H9 (cell line): ENCODE measurements around the gene SCTR. TPM values are rescaled to one million over a fixed set of nuclear protein-coding genes. Genes with fewer than 3 reads are reported as not detected.

Experiments
- DNase-seq: peaks from one replicate; pipeline ENCODE4 v3.0.0-alpha.2; 2017
- H2AFZ ChIP-seq: one replicate; pipeline ENCODE4 v1.6.1; 2013; ENCODE audit warnings: mild to moderate bottlenecking, low read length, control low read depth, moderate library complexity
- H2AK5ac ChIP-seq: 2 replicates; pipeline ENCODE4 v1.6.1; 2013; ENCODE audit warnings: low read length, control low read depth, mixed read lengths; ENCODE audit not compliant: insufficient read length
- H2BK120ac ChIP-seq: one replicate; pipeline ENCODE4 v1.6.1; 2013; ENCODE audit warnings: low read depth, mild to moderate bottlenecking, low read length, control low read depth, inconsistent platforms; ENCODE audit not compliant: poor library complexity, severe bottlenecking
- H2BK12ac ChIP-seq: 2 replicates; pipeline ENCODE4 v1.6.1; 2013; ENCODE audit warnings: low read length, control low read depth, mixed read lengths, low read depth; ENCODE audit not compliant: insufficient read length
- H2BK15ac ChIP-seq: 2 replicates; pipeline ENCODE4 v1.6.1; 2013; ENCODE audit warnings: low read depth, low read length, control low read depth
- H2BK20ac ChIP-seq: one replicate; pipeline ENCODE4 v1.6.1; 2013; ENCODE audit warnings: low read depth, mild to moderate bottlenecking, low read length, control low read depth, inconsistent platforms; ENCODE audit not compliant: poor library complexity, severe bottlenecking
- H2BK5ac ChIP-seq: 2 replicates; pipeline ENCODE4 v1.6.1; 2013; ENCODE audit warnings: low read length, control low read depth, mixed read lengths; ENCODE audit not compliant: insufficient read length
- H3K14ac ChIP-seq: 2 replicates; pipeline ENCODE4 v1.6.1; 2013; ENCODE audit warnings: low read length, control low read depth; ENCODE audit not compliant: insufficient read depth
- H3K18ac ChIP-seq: 2 replicates; pipeline ENCODE4 v1.6.1; 2013; ENCODE audit warnings: low read depth, mild to moderate bottlenecking, mixed read lengths, low read length, control low read depth; ENCODE audit not compliant: insufficient read length
- H3K23ac ChIP-seq: 2 replicates; pipeline ENCODE4 v1.6.1; 2013; ENCODE audit warnings: low read length, control low read depth, mixed read lengths, low read depth; ENCODE audit not compliant: insufficient read length
- H3K23me2 ChIP-seq: 2 replicates; pipeline ENCODE4 v1.6.1; 2013; ENCODE audit warnings: low read depth, mild to moderate bottlenecking, mixed read lengths, low read length, control low read depth; ENCODE audit not compliant: insufficient read length, poor library complexity, severe bottlenecking
- H3K27ac ChIP-seq: 2 replicates; pipeline ENCODE4 v1.5.1; 2013; ENCODE audit warnings: low read length, control low read depth, mixed read lengths, low read depth; ENCODE audit not compliant: insufficient read length
- H3K27me3 ChIP-seq: 2 replicates; pipeline ENCODE4 v1.6.1; 2013; ENCODE audit warnings: low read length, control low read depth, inconsistent platforms; ENCODE audit not compliant: insufficient read depth
- H3K4ac ChIP-seq: 2 replicates; pipeline ENCODE4 v1.6.1; 2013; ENCODE audit warnings: low read depth, mild to moderate bottlenecking, control low read depth, inconsistent platforms, low read length, moderate library complexity
- H3K4me1 ChIP-seq: 2 replicates; pipeline ENCODE4 v1.6.1; 2013; ENCODE audit warnings: low read length, control low read depth, inconsistent platforms; ENCODE audit not compliant: insufficient read depth
- H3K4me2 ChIP-seq: 2 replicates; pipeline ENCODE4 v1.6.1; 2013; ENCODE audit warnings: low read length, control low read depth, mixed read lengths; ENCODE audit not compliant: insufficient read length, insufficient read depth
- H3K56ac ChIP-seq: 2 replicates; pipeline ENCODE4 v1.6.1; 2013; ENCODE audit warnings: low read depth, mild to moderate bottlenecking, mixed read lengths, low read length, control low read depth; ENCODE audit not compliant: insufficient read length
- H3K79me1 ChIP-seq: 2 replicates; pipeline ENCODE4 v1.6.1; 2013; ENCODE audit warnings: low read depth, mild to moderate bottlenecking, moderate library complexity, low read length, control low read depth, inconsistent platforms; ENCODE audit not compliant: insufficient read depth, poor library complexity, severe bottlenecking
- H3K79me2 ChIP-seq: 2 replicates; pipeline ENCODE4 v1.6.1; 2013; ENCODE audit warnings: low read length, control low read depth, inconsistent platforms; ENCODE audit not compliant: insufficient read depth
- H3K9ac ChIP-seq: 2 replicates; pipeline ENCODE4 v1.6.1; 2013; ENCODE audit warnings: low read length, control low read depth, mixed read lengths; ENCODE audit not compliant: insufficient read length; ENCODE audit errors: extremely low read depth
- H3K9me3 ChIP-seq: one replicate; pipeline ENCODE4 v1.6.1; 2013; ENCODE audit warnings: low read depth, low read length, inconsistent platforms; ENCODE audit not compliant: control insufficient read depth
- H3T11ph ChIP-seq: one replicate; pipeline ENCODE4 v1.6.1; 2013; ENCODE audit warnings: mild to moderate bottlenecking, low read length, control low read depth, inconsistent platforms
- H4K20me1 ChIP-seq: one replicate; pipeline ENCODE4 v1.6.1; 2013; ENCODE audit not compliant: control insufficient read depth, insufficient read length, insufficient read depth
- H4K5ac ChIP-seq: 2 replicates; pipeline ENCODE4 v1.6.1; 2013; ENCODE audit warnings: low read depth, mild to moderate bottlenecking, mixed read lengths, low read length, control low read depth; ENCODE audit not compliant: insufficient read length
- H4K8ac ChIP-seq: replicated peaks from 2 replicates; pipeline ENCODE4 v1.6.1; 2013; ENCODE audit warnings: low read length, control low read depth, mixed read lengths, low read depth; ENCODE audit not compliant: insufficient read length
- H4K91ac ChIP-seq: 2 replicates; pipeline ENCODE4 v1.6.1; 2013; ENCODE audit warnings: low read depth, mild to moderate bottlenecking, moderate library complexity, mixed read lengths, low read length, control low read depth; ENCODE audit not compliant: insufficient read length
- H3K27ac Mint-ChIP-seq, 3 experiments: 2 replicates in 2 of 3; 3 replicates in 1 of 3; pipeline ENCODE4 v1.8.0; 2020 to 2021; ENCODE audit warnings: mixed read lengths in 3 of 3, mild to moderate bottlenecking in 1 of 3, moderate library complexity in 1 of 3
- H3K27me3 Mint-ChIP-seq: 2 replicates; pipeline ENCODE4 v1.8.0; 2021; ENCODE audit warnings: low read depth, mild to moderate bottlenecking, moderate library complexity, mixed read lengths
- H3K36me3 Mint-ChIP-seq, 3 experiments: 2 replicates in 2 of 3; 3 replicates in 1 of 3; pipeline ENCODE4 v1.8.0; 2020 to 2021; ENCODE audit warnings: low read depth in 3 of 3, mixed read lengths in 3 of 3; ENCODE audit not compliant: insufficient read depth in 1 of 3
- H3K4me1 Mint-ChIP-seq, 2 experiments: 2 replicates each; pipeline ENCODE4 v1.8.0; 2020; ENCODE audit warnings: mixed read lengths in 2 of 2
- H3K4me3 Mint-ChIP-seq, 2 experiments: 2 replicates in 1 of 2; 3 replicates in 1 of 2; pipeline ENCODE4 v1.8.0; 2020 to 2021; ENCODE audit warnings: mild to moderate bottlenecking in 2 of 2, mixed read lengths in 2 of 2, moderate library complexity in 1 of 2
- H3K9me3 Mint-ChIP-seq, 2 experiments: 2 replicates in 1 of 2; 3 replicates in 1 of 2; pipeline ENCODE4 v1.8.0; 2020; ENCODE audit warnings: mild to moderate bottlenecking in 2 of 2, mixed read lengths in 2 of 2, moderate library complexity in 1 of 2
- CTCF ChIP-seq: fragments of 200-600 bp; sonication (generic); conservative IDR thresholded peaks from 3 replicates; pipeline ENCODE4 v1.8.0; 2021; ENCODE audit warnings: antibody characterized with exemption, mild to moderate bottlenecking
- WGBS: extraction: QIAGEN DNeasy Blood & Tissue Kit; methylation state at CpG from one replicate; pipeline ENCODE4 v1.1.7; 2013; ENCODE audit warnings: missing lambda C conversion rate, low lambda C conversion rate, mixed read lengths; ENCODE audit not compliant: insufficient read length; ENCODE audit errors: extremely low coverage; 5-methylcytosine and 5-hydroxymethylcytosine counted together
- total RNA-seq: library from RNA; stranded (reverse); gene quantifications from 2 replicates; pipeline ENCODE4 v1.2.1, GENCODE V29; 2021

SCTR gene
- total RNA-seq, 1 experiment from 2014 or later = not detected

GRCh38 chr2:119427756-119428155 lies 96.5 kb downstream of the SCTR start:
- Histone ChIP-seq H3K27ac (no peak overlapping the region), H2BK20ac (no peak overlapping the region), H3K18ac (no peak overlapping the region), H3K4me2 (no peak overlapping the region), H3K79me2 (no peaks in the 10 kb centered on the region), H3K56ac (no peak overlapping the region), H3K4ac (no peak overlapping the region), H4K20me1 (no peaks in the 10 kb centered on the region), H4K5ac (no peak overlapping the region), H2BK120ac (no peak overlapping the region), H3K9me3 (no peaks in the 10 kb centered on the region), H3K14ac (no peak overlapping the region), H2BK12ac (no peak overlapping the region), H3K23ac (no peak overlapping the region), H2AK5ac (no peak overlapping the region), H2AFZ (no peak overlapping the region), H2BK5ac (no peak overlapping the region), H3T11ph (no peak overlapping the region), H4K91ac (no peak overlapping the region), H3K23me2 (peaks cover 6% of the 10 kb centered on the region), H3K27me3 (no peaks in the 10 kb centered on the region; the same call in 1 of the 2 replicates), H3K9ac (no peak overlapping the region), H3K79me1 (no peaks in the 10 kb centered on the region), H3K4me1 (no peaks in the 10 kb centered on the region; the same call in 1 of the 2 replicates), H4K8ac (no peak overlapping the region), H2BK15ac (no peak overlapping the region)
- no peak overlapping the region for H3K4me3 Mint-ChIP-seq
- no peak overlapping the region for H3K27ac Mint-ChIP-seq
- peak; percentile 15 for DNase-seq
- H3K27me3 Mint-ChIP-seq = peaks cover 37% of the 10 kb centered on the region
- TF ChIP-seq CTCF = no peak
- H3K9me3 Mint-ChIP-seq = no peaks in the 10 kb centered on the region
- H3K4me1 Mint-ChIP-seq = peaks cover 40 to 55% of the 10 kb centered on the region in 2 experiments
- no peaks in the 10 kb centered on the region; a peak in 2 of 7 replicates for H3K36me3 Mint-ChIP-seq
- WGBS = no CpG with 5 or more reads among the region's 3 CpGs
